Uterus (tissue), 4 donors: Measurements from ENCODE around the gene COL5A2. TPM values are rescaled to one million over a fixed set of nuclear protein-coding genes. Genes with fewer than 3 reads are reported as not detected.

Experiments used
- DNase-seq, 2 donors: peaks; one replicate each; pipeline ENCODE4 v3.0.0-alpha.2; 2019 to 2020
- H3K27ac ChIP-seq, 2 donors: fragments of 200-600 bp; sonication (generic); 1 replicate in 1 of 2; 2 replicates in 1 of 2; pipeline ENCODE4 v1.5.1; 2016 to 2018
- H3K27me3 ChIP-seq, 2 donors: fragments of 200-600 bp; sonication (generic); one replicate each; pipeline ENCODE4 v1.5.1; 2018 to 2019; ENCODE audit warnings: control low read depth in 1 of 2
- H3K36me3 ChIP-seq, 2 donors: fragments of 200-600 bp; sonication (generic); one replicate each; pipeline ENCODE4 v1.5.1; 2019; ENCODE audit warnings: control low read depth in 1 of 2
- H3K4me1 ChIP-seq, 2 donors: fragments of 200-600 bp; sonication (generic); one replicate each; pipeline ENCODE4 v1.5.1; 2018 to 2019; ENCODE audit warnings: control low read depth in 1 of 2
- H3K4me3 ChIP-seq, 2 donors: fragments of 200-600 bp; sonication (generic); 1 replicate in 1 of 2; 2 replicates in 1 of 2; pipeline ENCODE4 v1.5.1; 2018 to 2019; ENCODE audit warnings: mild to moderate bottlenecking in 1 of 2
- H3K9me3 ChIP-seq, 2 donors: fragments of 200-600 bp; sonication (generic); one replicate each; pipeline ENCODE4 v1.5.1; 2019; ENCODE audit warnings: control low read depth in 1 of 2
- POLR2A ChIP-seq, 2 donors: fragments of 450-650 bp; IDR thresholded peaks; one replicate each; pipeline ENCODE4 v1.6.1; 2016; ENCODE audit warnings: antibody characterized with exemption in 2 of 2, mild to moderate bottlenecking in 1 of 2, moderate library complexity in 1 of 2
- intact Hi-C: fragments of 100-400 bp; cut with DNase I; formaldehyde crosslinking; loops from one replicate; pipeline ENCODE4 v1.15.1; 2023; ENCODE audit warnings: low total_unique reads
- total RNA-seq, 4 donors: library from RNA; depleted of rRNA in 3 of 4; stranded (reverse); fragments of >200 nt in 3 of 4; gene quantifications; one replicate each; pipeline versions ENCODE4 v1.1.0 to v1.2.4, GENCODE V29; 2014 to 2023
- TF ChIP-seq, protein P1 (sequence below), 4 experiments: fragments of 200-600 bp in 2 of 4; fragments of 450-650 bp in 2 of 4; sonication (generic) in 2 of 4; IDR thresholded peaks; one replicate each; pipeline ENCODE4 v1.5.1; 2016 to 2019; ENCODE audit warnings: antibody characterized with exemption in 4 of 4, mild to moderate bottlenecking in 2 of 4, moderate library complexity in 1 of 4
- donor health status: DM: yes; HTN: yes; CAD: no.

The COL5A2 gene
- total RNA-seq, 4 donors from 2014 or later, result 15.0 to 908 (median 33.3) TPM

GRCh38 chr2:189159273-189159672 is 20.3 kb downstream of the COL5A2 start:
- DNase-seq, result no peak
- Histone ChIP-seq H3K9me3 (no peaks in the 10 kb centered on the region), H3K4me1 (peaks cover 0 to under 1% of the 10 kb centered on the region in 2 donors), H3K27ac (no peak overlapping the region), H3K27me3 (no peaks in the 10 kb centered on the region), H3K36me3 (no peaks in the 10 kb centered on the region), H3K4me3 (no peak overlapping the region)
- TF ChIP-seq, protein P1, sequence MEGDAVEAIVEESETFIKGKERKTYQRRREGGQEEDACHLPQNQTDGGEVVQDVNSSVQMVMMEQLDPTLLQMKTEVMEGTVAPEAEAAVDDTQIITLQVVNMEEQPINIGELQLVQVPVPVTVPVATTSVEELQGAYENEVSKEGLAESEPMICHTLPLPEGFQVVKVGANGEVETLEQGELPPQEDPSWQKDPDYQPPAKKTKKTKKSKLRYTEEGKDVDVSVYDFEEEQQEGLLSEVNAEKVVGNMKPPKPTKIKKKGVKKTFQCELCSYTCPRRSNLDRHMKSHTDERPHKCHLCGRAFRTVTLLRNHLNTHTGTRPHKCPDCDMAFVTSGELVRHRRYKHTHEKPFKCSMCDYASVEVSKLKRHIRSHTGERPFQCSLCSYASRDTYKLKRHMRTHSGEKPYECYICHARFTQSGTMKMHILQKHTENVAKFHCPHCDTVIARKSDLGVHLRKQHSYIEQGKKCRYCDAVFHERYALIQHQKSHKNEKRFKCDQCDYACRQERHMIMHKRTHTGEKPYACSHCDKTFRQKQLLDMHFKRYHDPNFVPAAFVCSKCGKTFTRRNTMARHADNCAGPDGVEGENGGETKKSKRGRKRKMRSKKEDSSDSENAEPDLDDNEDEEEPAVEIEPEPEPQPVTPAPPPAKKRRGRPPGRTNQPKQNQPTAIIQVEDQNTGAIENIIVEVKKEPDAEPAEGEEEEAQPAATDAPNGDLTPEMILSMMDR (IDR thresholded peaks at IDR 0.05), result no peak
- TF ChIP-seq POLR2A (IDR thresholded peaks at IDR 0.05), result no peak
- intact Hi-C loops, result no loop called here

DNA sequence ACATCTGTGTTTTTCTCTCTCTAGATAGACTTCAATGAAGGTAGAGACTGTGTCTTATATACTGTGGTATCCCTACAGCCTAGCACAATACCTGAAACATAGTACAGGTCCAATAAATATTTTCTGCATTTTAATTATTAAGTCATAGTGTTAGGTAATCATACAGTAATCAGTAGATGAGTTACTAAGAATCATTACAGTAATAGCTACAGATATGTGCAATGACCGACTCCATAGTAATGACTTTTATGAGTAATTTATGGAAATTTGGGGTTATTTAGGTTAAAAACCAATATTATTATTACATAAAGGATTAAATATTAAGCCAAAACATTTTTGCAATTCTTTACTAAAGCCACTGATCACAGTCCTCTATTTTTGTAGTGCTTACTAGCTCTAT is 21.6 kb downstream of the COL5A2 start:
- DNase-seq, result no peak
- H3K27me3 ChIP-seq, result no peaks in the 10 kb centered on the region
- no peaks in the 10 kb centered on the region for H3K36me3 ChIP-seq
- no peak overlapping the region for H3K27ac ChIP-seq
- no peaks in the 10 kb centered on the region for H3K9me3 ChIP-seq
- no peak overlapping the region for H3K4me3 ChIP-seq
- no peaks in the 10 kb centered on the region for H3K4me1 ChIP-seq
- TF ChIP-seq, protein P1 (IDR thresholded peaks at IDR 0.05), result no peak
- intact Hi-C loops, result no loop called here

DNA sequence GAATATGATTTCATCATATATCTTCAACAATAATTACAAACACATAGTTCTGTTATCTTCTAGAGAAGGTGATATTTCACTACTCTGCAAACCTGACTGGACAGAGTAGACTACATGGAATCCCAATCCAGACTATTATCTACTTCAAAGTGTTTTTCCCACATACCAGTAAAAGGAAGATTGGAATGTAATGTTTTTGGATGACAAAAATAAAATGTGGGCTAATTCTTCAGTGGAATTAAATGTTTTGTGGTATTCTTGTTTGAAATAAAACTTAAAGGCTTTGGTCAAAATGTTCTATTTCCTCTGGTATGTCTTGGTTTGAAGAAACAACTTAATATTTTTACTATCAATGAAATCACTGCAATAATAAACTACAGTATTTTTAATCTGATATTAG is 22.1 kb downstream of the COL5A2 start:
- no peak overlapping the region for H3K4me3 ChIP-seq
- H3K9me3 ChIP-seq, result no peaks in the 10 kb centered on the region
- H3K27me3 ChIP-seq, result no peaks in the 10 kb centered on the region
- H3K4me1 ChIP-seq, result no peaks in the 10 kb centered on the region
- DNase-seq, result no peak
- TF ChIP-seq, protein P1 (IDR thresholded peaks at IDR 0.05), result no peak
- no peak for TF ChIP-seq POLR2A (IDR thresholded peaks at IDR 0.05)
- intact Hi-C loops, result no loop called here
- no peak overlapping the region for H3K27ac ChIP-seq
- no peaks in the 10 kb centered on the region for H3K36me3 ChIP-seq

GRCh38 chr2:189155795-189156194 is 23.8 kb downstream of the COL5A2 start:
- TF ChIP-seq POLR2A (IDR thresholded peaks at IDR 0.05), result no peak
- TF ChIP-seq, protein P1 (IDR thresholded peaks at IDR 0.05), result no peak
- H3K27me3 ChIP-seq, result no peaks in the 10 kb centered on the region
- H3K27ac ChIP-seq, result no peak overlapping the region
- H3K4me1 ChIP-seq, result no peaks in the 10 kb centered on the region
- no peak for DNase-seq
- H3K9me3 ChIP-seq, result no peaks in the 10 kb centered on the region
- intact Hi-C loops, result no loop called here
- H3K36me3 ChIP-seq, result no peaks in the 10 kb centered on the region
- no peak overlapping the region for H3K4me3 ChIP-seq

- no peaks in the 10 kb centered on the region for H3K4me1 ChIP-seq
- H3K27ac ChIP-seq, result no peak overlapping the region
- H3K9me3 ChIP-seq, result no peaks in the 10 kb centered on the region
- intact Hi-C loops, result no loop called here
- DNase-seq, result no peak
- H3K4me3 ChIP-seq, result no peak overlapping the region
- H3K27me3 ChIP-seq, result no peaks in the 10 kb centered on the region
- TF ChIP-seq, protein P1 (IDR thresholded peaks at IDR 0.05), result no peak
- no peak for TF ChIP-seq POLR2A (IDR thresholded peaks at IDR 0.05)
- no peaks in the 10 kb centered on the region for H3K36me3 ChIP-seq
Observed at GRCh38 chr2:189153619-189154018, 25.9 kb downstream of the COL5A2 start.
